ENCODE results near the gene FIGNL2. TPM values are rescaled to one million over a fixed set of nuclear protein-coding genes. Genes with fewer than 3 reads are reported as not detected.
"Not testable (repeated sequence)": the region's sequence is repeated elsewhere in the genome, so short reads cannot be mapped to it uniquely, and the experiment has no call there.

Gene FIGNL2
- total RNA-seq, 1 donor from 2014 or later, result 6.7 TPM

DNA sequence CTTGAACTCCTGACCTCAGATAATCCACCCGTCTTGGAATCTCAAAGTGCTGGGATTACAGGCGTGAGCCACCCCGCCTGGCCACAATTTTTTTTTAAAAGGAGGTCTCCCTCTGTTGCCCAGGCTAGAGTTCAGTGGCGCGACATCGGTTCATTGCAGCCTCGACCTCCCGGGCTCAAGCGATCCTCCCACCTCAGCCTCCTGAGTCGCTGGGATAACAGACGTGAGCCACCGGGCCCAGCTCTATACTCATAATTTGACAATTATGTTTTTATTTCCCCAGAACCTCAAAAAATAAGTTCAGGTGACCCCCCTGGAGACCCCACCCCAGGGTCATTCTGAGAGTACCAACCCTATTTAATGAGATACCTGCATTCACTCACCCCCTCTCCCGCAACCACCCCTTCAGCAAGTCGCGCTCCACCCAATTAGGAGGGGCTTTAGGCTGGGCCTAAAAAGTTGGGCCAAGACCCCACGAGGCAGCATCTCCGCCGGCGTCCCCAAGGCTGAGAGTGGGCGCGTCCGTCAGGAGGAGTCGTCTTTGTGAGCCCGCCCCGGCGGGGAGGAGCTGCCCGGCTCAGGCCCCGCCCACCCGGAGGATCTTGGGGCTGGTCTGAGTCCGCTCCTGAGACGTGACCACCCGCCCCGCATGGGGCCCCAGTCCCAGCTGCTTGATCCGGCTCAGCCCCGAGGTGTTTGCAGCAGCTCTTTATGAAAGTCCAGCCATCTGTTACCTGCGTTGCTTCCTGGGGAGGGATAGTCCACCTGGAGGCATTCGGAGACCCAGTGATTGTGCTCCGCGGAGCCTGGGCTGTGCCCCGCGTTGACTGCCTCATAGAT is 39.2 kb upstream of the FIGNL2 start, which contains the start of gene ANKRD33:
Gene ANKRD33 (plus strand): TSS at position 628 of the 840 bp plus-strand sequence. CDS start 84 bp downstream, at position 712.
- Histone ChIP-seq H3K9me3 (ENCODE audit: insufficient read depth, low read depth, low read length) (peaks cover 5% of the 10 kb centered on the region), H2AFZ (ENCODE audit: low read depth, low read length) (no peak within 1 kb of the TSS), H3K4me2 (ENCODE audit: low read length) (peak within 1 kb of the TSS; percentile 30), H3K4me1 (ENCODE audit: insufficient read depth, low read length) (peaks cover 13% of the 10 kb centered on the region), H4K20me1 (ENCODE audit: insufficient read depth, low read length) (no peaks in the 10 kb centered on the region), H3K36me3 (ENCODE audit: insufficient read depth, low read length) (no peaks in the 10 kb centered on the region), H3K27ac (ENCODE audit: low read depth, low read length) (no peak within 1 kb of the TSS), H3K79me2 (ENCODE audit: insufficient read depth, low read length) (no peaks in the 10 kb centered on the region), H3K27me3 (ENCODE audit: insufficient read depth, low read length) (no peaks in the 10 kb centered on the region), H3K4me3 (ENCODE audit: insufficient read depth, low read depth, low read length) (no peak within 1 kb of the TSS), H3K9ac (ENCODE audit: low read length) (no peak within 1 kb of the TSS)
- Mint-ChIP-seq H3K27ac (ENCODE audit: unreplicated experiment) (peak within 1 kb of the TSS; percentile 26), H3K4me3 (ENCODE audit: unreplicated experiment) (peak within 1 kb of the TSS; percentile 46), H3K9me3 (ENCODE audit: unreplicated experiment) (peaks cover 5% of the 10 kb centered on the region), H3K4me1 (ENCODE audit: low read depth, unreplicated experiment) (peaks cover 4% of the 10 kb centered on the region), H3K27me3 (ENCODE audit: low read depth, unreplicated experiment) (peaks cover 14% of the 10 kb centered on the region), H3K36me3 (ENCODE audit: low read depth, unreplicated experiment) (no peaks in the 10 kb centered on the region)
- TF ChIP-seq, protein P1, sequence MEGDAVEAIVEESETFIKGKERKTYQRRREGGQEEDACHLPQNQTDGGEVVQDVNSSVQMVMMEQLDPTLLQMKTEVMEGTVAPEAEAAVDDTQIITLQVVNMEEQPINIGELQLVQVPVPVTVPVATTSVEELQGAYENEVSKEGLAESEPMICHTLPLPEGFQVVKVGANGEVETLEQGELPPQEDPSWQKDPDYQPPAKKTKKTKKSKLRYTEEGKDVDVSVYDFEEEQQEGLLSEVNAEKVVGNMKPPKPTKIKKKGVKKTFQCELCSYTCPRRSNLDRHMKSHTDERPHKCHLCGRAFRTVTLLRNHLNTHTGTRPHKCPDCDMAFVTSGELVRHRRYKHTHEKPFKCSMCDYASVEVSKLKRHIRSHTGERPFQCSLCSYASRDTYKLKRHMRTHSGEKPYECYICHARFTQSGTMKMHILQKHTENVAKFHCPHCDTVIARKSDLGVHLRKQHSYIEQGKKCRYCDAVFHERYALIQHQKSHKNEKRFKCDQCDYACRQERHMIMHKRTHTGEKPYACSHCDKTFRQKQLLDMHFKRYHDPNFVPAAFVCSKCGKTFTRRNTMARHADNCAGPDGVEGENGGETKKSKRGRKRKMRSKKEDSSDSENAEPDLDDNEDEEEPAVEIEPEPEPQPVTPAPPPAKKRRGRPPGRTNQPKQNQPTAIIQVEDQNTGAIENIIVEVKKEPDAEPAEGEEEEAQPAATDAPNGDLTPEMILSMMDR (IDR thresholded peaks at IDR 0.05; ENCODE audit: insufficient read depth, low read depth, low read length), result no peak
- no peak for TF ChIP-seq EZH2 (IDR thresholded peaks at IDR 0.05; ENCODE audit: insufficient read depth, low read length)
- DNase-seq (ENCODE audit: low read depth), result no peak
- no peak for FAIRE-seq

DNA sequence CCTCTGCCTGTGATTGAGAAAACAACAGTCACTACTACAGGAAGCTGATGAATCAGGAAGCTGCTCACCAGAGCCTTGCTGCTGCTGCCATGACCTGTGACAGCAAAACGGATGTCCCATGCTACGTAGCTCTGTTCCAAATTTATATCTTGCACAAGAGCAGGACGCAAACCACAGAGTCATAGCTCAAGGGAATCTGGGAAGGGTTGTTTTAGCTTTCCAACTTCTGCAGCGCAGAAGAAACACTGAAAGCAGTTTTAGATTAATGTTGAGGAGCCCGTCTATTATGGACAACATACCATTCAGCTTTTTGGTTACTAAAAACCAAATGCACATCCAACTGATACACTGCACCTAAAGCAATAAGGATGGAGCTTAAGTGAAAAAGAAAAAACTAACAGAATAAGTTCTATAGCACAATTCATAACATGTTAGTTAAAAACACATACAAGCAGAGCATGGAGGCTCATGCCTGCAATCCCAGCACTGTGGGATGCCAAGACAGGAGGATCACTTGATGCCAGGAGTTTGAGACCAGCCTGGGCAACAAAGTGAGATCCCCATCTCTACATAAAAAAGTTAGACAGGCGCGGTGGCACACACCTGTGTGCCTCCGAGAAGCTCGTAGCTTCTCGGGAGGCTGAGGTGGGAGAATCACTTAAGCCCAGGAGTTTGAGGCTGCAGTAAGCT is 37.6 kb upstream of the FIGNL2 start:
- no peaks in the 10 kb centered on the region for H3K36me3 ChIP-seq (ENCODE audit: insufficient read depth, low read length)
- Mint-ChIP-seq H3K36me3 (ENCODE audit: low read depth, unreplicated experiment) (no peaks in the 10 kb centered on the region), H3K27me3 (ENCODE audit: low read depth, unreplicated experiment) (peaks cover 13% of the 10 kb centered on the region), H3K27ac (ENCODE audit: unreplicated experiment) (no peak overlapping the region), H3K4me1 (ENCODE audit: low read depth, unreplicated experiment) (peaks cover 4% of the 10 kb centered on the region), H3K9me3 (ENCODE audit: unreplicated experiment) (peaks cover 5% of the 10 kb centered on the region), H3K4me3 (ENCODE audit: unreplicated experiment) (no peak overlapping the region)
- peak overlapping the region; percentile 4 for H3K27ac ChIP-seq (ENCODE audit: low read depth, low read length)
- TF ChIP-seq EZH2 (IDR thresholded peaks at IDR 0.05; ENCODE audit: insufficient read depth, low read length), result no peak
- TF ChIP-seq, protein P1 (IDR thresholded peaks at IDR 0.05; ENCODE audit: insufficient read depth, low read depth, low read length), result no peak
- H3K9ac ChIP-seq (ENCODE audit: low read length), result no peak overlapping the region
- H3K4me1 ChIP-seq (ENCODE audit: insufficient read depth, low read length), result peaks cover 13% of the 10 kb centered on the region
- peak overlapping the region; percentile 9 for H3K4me3 ChIP-seq (ENCODE audit: insufficient read depth, low read depth, low read length)
- H2AFZ ChIP-seq (ENCODE audit: low read depth, low read length), result peak overlapping the region; percentile 2
- no peaks in the 10 kb centered on the region for H3K79me2 ChIP-seq (ENCODE audit: insufficient read depth, low read length)
- H3K9me3 ChIP-seq (ENCODE audit: insufficient read depth, low read depth, low read length), result peaks cover 5% of the 10 kb centered on the region
- H4K20me1 ChIP-seq (ENCODE audit: insufficient read depth, low read length), result no peaks in the 10 kb centered on the region
- DNase-seq (ENCODE audit: low read depth) (peak; percentile 91), FAIRE-seq (peak; percentile 97)
- no peaks in the 10 kb centered on the region for H3K27me3 ChIP-seq (ENCODE audit: insufficient read depth, low read length)
- peak overlapping the region; percentile 68 for H3K4me2 ChIP-seq (ENCODE audit: low read length)

DNA sequence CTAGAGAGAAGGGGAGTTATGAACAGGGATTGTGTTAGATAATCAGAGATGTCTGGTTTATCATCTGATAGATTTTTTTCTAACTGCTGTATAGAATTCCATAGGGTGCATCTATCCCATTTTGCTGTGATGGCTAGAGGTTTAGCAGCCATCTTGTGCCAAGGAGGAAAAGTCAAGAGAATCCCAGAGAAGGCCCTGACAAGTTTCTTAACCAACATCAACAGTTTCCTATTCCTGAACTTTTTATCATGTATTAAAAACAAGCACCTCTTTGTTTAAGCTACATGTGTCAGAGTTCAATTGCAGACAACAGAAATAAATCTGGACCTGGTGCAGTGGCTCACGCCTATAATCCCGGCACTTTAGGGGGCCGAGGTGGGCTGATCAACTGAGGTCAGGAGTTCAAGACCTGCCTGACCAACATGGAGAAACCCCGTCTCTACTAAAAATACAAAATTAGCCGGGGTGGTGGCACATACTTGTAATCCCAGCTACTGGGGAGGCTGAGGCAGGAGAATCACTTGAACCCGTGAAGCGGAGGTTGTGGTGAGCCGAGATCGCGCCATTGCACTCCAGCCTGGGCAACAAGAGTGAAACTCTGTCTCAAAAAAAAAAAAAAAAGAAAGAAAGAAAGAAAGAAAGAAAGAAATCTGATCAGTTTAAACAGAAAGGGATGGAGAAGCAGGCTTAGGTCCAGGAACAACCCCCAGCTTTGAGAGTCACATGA is 36.9 kb upstream of the FIGNL2 start:
- peak overlapping the region; percentile 68 for H3K4me2 ChIP-seq (ENCODE audit: low read length)
- not testable (repeated sequence) for H3K4me1 Mint-ChIP-seq (ENCODE audit: low read depth, unreplicated experiment); H4K20me1 ChIP-seq (ENCODE audit: insufficient read depth, low read length); H3K27ac Mint-ChIP-seq (ENCODE audit: unreplicated experiment); H3K36me3 Mint-ChIP-seq (ENCODE audit: low read depth, unreplicated experiment); H3K27me3 ChIP-seq (ENCODE audit: insufficient read depth, low read length); H3K9me3 Mint-ChIP-seq (ENCODE audit: unreplicated experiment); H3K4me3 ChIP-seq (ENCODE audit: insufficient read depth, low read depth, low read length); H3K79me2 ChIP-seq (ENCODE audit: insufficient read depth, low read length); FAIRE-seq; H3K4me3 Mint-ChIP-seq (ENCODE audit: unreplicated experiment); H3K9ac ChIP-seq (ENCODE audit: low read length); DNase-seq (ENCODE audit: low read depth); H3K9me3 ChIP-seq (ENCODE audit: insufficient read depth, low read depth, low read length); H3K36me3 ChIP-seq (ENCODE audit: insufficient read depth, low read length)
- peaks cover 13% of the 10 kb centered on the region for H3K4me1 ChIP-seq (ENCODE audit: insufficient read depth, low read length)
- peaks cover 13% of the 10 kb centered on the region for H3K27me3 Mint-ChIP-seq (ENCODE audit: low read depth, unreplicated experiment)
- peak overlapping the region; percentile 4 for H3K27ac ChIP-seq (ENCODE audit: low read depth, low read length)
- H2AFZ ChIP-seq (ENCODE audit: low read depth, low read length), result peak overlapping the region; percentile 2
